HG03135 (cell line): ENCODE measurements around the gene TREH.

Source experiments
- ATAC-seq: cut with Tn5 transposase; IDR thresholded peaks from one replicate; pipeline ENCODE4 v1.9.1; 2021; ENCODE audit warnings: mild to moderate bottlenecking, moderate library complexity; ENCODE audit not compliant: unreplicated experiment

The TREH gene

GRCh38 chr11:118651820-118652219 lies 27.6 kb downstream of the TREH start:
- ATAC-seq: no peak

DNA sequence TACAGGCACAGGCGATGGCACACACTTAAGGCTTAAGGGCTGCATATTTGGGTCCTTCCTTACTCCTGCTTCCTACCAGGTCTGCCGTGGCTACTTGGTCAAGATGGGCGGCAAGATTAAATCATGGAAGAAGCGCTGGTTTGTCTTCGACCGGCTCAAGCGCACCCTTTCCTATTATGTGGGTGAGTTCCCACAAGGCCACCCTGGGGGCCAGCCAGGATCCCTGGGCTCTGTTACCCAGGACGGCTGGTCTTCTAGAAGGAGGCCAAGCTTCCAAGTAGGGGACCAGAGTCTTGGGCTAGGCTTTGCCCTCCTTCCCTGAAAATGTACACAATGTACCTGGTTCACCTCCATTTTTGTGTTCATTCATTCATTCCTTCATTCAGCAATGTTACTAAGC lies 29.1 kb downstream of the TREH start:
- ATAC-seq: no peak

DNA sequence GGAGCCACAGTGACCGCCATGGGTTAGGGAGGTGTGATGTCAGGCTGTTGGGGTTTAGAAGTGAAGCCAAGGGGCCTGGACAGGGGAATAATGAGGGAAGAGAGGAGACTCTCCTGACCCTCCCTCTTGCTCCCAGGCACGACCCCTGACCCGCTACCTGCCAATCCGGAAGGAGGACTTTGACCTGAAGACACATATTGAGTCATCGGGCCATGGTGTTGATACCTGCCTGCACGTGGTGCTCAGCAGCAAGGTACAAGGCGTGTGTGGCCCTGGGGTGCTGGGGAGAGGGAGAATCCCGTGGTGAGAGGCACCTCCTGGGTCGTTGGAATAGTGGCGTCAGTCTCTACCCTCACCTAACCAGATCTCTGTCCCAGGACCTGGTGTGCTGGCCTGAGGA lies 29.5 kb downstream of the TREH start:
- no peak for ATAC-seq

GRCh38 chr11:118648291-118648690 lies 31.2 kb downstream of the TREH start:
- no peak for ATAC-seq

DNA sequence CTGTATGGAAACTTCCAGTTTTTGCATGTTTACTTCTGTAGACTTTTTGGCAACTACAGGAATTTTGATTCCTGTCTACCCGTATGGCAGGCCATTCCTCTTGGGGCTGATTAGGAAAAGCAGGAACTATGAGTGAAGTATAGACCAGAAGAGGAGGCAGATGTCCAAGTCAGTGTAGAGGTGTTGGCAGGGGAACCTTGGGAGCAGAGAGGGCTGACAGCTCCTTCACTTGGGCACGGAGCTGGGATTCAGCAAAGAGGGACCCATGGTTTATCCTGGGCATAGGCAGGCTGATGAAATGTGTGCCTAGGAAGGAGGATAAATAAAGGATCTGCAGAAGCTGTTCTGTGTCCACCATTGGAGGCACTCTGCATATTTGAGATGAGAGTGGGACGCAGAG lies 33.1 kb downstream of the TREH start:
- no peak for ATAC-seq

GRCh38 chr11:118645066-118645715 lies 34.3 kb downstream of the TREH start:
- no peak for ATAC-seq

GRCh38 chr11:118644496-118644895 lies 35.0 kb downstream of the TREH start:
- no peak for ATAC-seq

- no peak for ATAC-seq
Observed at GRCh38 chr11:118643995-118644345, 35.5 kb downstream of the TREH start.

DNA sequence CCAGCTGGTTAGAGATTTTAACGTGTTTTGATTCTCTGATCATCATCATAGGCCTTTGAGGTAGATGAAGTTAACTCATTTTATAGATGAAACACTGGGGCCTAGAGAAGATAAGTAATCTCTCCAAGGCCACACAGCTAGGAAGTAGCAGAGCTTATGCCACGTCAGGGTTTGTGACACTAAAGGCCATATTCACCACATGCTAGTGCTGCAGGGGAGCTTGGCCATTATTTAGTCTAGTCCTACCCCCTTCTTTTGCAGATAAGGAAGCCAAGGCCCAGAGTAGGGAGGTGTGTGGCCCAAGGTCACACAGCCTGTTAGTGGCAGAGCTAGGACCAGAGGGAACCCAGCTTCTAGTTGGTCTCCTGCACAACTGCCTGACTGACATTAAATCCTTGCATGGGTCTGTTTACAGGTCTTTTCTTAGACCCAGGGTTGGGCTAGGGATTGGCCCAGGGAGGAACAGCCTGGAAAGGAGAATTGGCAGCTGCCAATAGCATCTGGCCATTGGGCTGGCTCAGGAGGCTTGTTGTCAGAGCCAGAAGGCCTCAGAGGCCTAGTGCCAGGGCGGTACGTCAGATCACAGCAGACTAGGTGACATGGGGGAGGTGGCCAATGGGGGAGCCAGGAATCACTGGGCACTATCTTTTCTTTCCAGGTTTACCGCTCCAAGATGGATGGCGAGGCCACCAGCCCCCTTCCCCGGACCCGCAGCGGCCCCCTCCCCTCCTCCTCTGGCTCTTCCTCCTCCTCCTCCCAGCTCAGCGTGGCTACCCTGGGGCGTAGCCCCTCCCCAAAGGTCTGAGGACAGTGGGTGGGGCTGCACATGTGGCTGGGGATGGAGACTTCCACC lies 36.1 kb downstream of the TREH start:
- no peak for ATAC-seq

GRCh38 chr11:118641397-118642019 lies 37.9 kb downstream of the TREH start:
- ATAC-seq: no peak

- no peak for ATAC-seq
Observed at GRCh38 chr11:118640332-118641154, 38.9 kb downstream of the TREH start.

DNA sequence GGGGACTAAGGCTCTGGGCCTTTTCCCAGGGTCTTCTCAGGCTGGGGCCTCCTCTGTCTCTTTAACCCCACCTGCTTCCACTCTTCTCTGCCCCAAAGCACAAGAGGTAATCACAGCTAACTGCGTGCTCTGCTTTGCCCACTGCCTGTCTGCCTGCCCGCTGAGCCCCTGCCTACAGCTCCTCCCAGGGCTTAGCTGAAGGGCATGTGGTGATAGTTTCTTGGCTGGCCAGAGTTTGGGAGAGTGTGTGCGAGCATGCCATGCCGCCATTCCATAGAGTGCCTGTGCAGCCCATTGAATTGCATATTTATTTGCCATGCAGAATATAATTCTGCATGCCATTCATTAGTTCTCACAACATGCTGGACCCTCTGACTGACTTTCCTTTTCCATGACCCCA lies 39.6 kb downstream of the TREH start:
- ATAC-seq: no peak

GRCh38 chr11:118638726-118639125 lies 40.7 kb downstream of the TREH start:
- no peak for ATAC-seq

- no peak for ATAC-seq
Observed at GRCh38 chr11:118636569-118637290, 42.7 kb downstream of the TREH start.

DNA sequence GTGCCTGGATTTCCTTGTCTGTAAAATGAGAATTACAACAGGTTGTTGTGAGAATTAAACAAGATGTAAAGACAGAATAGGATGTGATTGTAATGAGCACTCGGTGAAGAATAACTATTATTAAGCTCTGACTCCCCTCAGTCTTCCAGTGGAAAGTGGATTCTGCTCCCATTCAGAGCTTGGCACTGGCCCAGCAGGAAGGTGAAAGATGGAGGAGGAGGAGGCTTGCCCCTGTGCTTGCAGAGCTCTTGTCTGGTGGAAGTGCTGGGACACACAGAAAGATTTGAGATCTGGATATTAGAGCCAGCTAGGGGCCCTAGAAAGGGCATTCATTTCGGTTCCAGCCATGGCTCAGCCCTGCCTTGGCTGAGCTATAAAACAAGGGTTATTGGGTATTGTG lies 43.8 kb downstream of the TREH start:
- no peak for ATAC-seq

GRCh38 chr11:118635237-118635591 lies 44.2 kb downstream of the TREH start:
- ATAC-seq: no peak

DNA sequence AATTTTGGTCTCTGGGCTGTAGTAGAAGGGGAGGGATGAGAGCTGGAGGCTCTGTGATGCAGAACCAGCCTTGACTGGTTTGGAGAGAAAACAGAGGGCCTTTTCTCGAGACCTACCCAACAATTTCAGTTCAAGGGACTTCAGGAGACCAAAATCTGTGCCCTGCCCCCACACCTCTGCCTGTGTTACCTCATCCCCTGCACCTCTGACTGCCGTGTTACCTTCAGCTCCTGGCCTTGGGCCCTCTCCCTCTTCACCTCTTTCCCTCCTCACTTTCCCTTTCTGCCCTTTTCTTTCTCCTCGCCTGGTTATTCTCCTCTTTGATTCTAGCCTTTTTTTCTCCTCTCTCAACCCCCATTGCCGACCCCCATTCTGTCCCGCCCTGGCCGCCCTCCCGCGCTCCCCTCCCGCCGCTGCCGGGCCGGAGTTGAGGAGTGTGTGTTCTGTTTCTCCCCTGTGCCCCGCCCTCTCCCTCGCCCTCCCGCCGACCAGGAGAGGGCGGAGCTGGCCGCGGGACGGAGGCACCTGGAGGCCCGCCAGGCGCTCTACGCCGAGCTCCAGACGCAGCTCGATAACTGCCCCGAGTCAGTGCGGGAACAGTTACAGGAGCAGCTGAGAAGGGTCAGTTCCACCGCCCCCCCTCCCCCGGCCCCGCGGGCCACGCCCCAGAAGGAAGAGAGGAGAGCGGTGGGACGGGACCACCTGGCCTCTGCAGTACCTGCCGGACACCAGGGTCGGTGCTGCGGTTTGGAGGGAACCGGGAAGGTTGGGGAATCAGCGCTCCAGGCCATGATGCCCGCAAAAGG lies 44.8 kb downstream of the TREH start:
- no peak for ATAC-seq

- no peak for ATAC-seq
Observed at GRCh38 chr11:118633979-118634378, 45.5 kb downstream of the TREH start.

- no peak for ATAC-seq
Observed at GRCh38 chr11:118633319-118633690, 46.1 kb downstream of the TREH start.
